ENCODE data around the gene SNRNP27.

The SNRNP27 gene

GRCh38 chr2:69902213-69902922, 8.6 kb downstream of the SNRNP27 start:
- TF ChIP-seq, protein P1, sequence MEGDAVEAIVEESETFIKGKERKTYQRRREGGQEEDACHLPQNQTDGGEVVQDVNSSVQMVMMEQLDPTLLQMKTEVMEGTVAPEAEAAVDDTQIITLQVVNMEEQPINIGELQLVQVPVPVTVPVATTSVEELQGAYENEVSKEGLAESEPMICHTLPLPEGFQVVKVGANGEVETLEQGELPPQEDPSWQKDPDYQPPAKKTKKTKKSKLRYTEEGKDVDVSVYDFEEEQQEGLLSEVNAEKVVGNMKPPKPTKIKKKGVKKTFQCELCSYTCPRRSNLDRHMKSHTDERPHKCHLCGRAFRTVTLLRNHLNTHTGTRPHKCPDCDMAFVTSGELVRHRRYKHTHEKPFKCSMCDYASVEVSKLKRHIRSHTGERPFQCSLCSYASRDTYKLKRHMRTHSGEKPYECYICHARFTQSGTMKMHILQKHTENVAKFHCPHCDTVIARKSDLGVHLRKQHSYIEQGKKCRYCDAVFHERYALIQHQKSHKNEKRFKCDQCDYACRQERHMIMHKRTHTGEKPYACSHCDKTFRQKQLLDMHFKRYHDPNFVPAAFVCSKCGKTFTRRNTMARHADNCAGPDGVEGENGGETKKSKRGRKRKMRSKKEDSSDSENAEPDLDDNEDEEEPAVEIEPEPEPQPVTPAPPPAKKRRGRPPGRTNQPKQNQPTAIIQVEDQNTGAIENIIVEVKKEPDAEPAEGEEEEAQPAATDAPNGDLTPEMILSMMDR (IDR thresholded peaks at IDR 0.05; ENCODE audit: control insufficient read depth, insufficient read depth, low read depth, low read length, missing control alignments): no peak
- no peak overlapping the region for H3K4me3 ChIP-seq (ENCODE audit: control insufficient read depth, low read depth, low read length)
- no peak for DNase-seq (ENCODE audit: low read depth)

DNA sequence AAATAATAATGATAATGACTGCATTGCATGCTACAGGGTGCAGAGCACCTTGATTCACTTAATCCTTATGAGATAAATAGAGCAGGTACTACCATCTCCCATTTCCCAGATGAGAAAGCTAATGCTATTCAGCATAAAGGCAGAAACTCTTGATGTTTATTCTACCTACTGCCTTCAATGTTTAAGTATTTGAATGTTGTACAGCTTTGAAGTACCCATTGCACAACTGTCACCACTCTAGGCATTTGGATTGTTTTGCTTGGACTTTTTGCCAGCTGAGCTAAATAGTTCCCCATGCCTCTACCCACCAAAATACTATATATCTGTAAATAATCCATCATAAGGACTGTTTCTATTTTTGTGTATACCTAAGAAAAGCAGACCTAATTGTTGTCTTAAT, 13.5 kb downstream of the SNRNP27 start:
- no peak for DNase-seq (ENCODE audit: low read depth)
- no peak overlapping the region for H3K4me3 ChIP-seq (ENCODE audit: control insufficient read depth, low read depth, low read length)
- TF ChIP-seq, protein P1 (IDR thresholded peaks at IDR 0.05; ENCODE audit: control insufficient read depth, insufficient read depth, low read depth, low read length, missing control alignments): no peak

- TF ChIP-seq, protein P1 (IDR thresholded peaks at IDR 0.05; ENCODE audit: control insufficient read depth, insufficient read depth, low read depth, low read length, missing control alignments): peak; percentile 45
- no peak for DNase-seq (ENCODE audit: low read depth)
- no peak overlapping the region for H3K4me3 ChIP-seq (ENCODE audit: control insufficient read depth, low read depth, low read length)
Measured at GRCh38 chr2:69911985-69912563, 18.3 kb downstream of the SNRNP27 start.

DNA sequence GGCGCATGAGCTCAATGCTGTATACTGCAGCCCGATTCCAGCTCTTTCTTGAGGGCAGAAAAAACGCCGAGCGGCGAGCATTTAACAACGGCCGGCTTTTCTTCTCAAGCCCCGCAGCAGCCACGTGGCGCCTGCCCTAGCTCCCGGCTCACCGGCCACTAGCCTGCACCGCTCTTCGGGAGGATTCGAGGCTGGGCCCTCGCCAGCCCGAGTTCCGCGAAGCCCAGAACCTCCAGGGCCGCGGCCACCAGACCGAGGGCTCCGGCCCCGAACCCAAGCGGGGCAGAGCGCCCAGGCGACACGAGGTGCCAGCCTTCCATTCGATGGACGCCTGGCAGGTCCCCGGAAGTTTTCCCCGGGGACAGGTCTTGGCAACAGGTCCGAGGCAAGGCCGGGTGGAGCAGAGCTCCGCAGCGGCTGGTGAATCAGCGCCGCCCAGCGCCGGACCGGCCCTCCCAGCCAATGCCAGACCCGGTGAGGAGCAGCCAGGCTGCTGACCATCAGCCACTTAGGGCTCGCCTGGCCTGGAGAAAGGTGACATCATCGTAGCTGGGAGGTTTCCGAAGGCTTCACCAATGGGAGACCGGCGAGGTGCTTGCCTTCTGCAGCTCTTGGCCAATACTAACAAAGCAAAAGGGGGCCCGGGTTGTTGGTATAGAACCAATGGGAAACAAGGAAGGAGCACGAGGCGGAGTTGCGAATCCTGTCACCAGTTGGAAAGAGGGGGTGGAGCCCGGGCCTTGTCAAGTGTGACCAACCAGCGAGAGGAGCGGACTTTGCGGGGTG, 20.6 kb downstream of the SNRNP27 start:
- peak; percentile 100 for DNase-seq (ENCODE audit: low read depth)
- H3K4me3 ChIP-seq (ENCODE audit: control insufficient read depth, low read depth, low read length): peak overlapping the region; percentile 54
- TF ChIP-seq, protein P1 (IDR thresholded peaks at IDR 0.05; ENCODE audit: control insufficient read depth, insufficient read depth, low read depth, low read length, missing control alignments): peak; percentile 24

DNA sequence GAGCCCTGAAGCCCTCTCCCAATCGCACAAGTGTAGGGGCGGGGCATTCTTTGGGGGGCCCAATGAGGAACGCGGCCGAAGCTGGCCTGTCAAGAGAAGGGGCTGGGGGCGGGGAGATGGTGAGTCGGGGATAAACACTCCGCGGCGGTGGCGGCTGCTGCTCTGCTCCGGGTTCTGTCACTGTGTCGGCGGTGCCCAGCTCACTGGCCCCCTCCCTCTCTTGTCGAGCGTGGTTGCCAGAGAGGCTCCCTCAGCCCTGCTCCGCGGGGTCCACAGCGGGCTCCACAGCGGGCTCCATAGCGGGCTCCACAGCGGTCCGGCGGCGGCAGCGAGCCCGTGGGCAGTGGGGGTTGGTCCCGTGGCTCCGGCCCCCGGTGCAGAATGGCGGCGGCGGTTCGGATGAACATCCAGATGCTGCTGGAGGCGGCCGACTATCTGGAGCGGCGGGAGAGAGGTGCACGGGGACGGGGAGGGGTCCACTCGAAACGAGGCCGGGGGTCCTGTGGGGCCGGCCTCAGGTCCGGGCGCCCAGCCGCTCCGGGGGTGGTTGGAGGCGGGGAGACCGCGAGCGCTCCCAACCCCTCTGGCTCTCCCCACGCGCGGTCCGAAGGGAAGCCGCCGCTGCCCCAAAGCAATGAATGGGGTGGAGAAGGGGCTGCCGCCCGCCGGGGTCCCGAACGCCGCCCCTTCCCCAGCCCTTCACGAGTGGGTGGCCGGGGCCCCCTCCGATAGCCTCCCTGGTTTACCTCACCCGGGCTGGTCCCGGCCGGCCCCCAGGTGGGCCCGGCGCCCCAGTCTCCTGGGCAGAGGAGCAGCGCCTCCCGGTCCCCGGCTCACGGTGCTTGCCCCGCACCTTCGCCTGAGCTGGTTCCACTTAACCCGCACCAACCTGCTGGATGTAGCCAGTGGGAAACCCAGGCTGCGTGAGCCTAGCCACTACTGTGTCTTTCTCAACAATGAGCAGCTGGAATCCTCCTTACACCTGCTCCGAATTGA, 21.5 kb downstream of the SNRNP27 start, which contains the start of gene MXD1:
TSS of gene MXD1 (plus strand) at position 160 of the 996 bp plus-strand sequence. CDS start at position 382, 222 bp downstream.
- DNase-seq (ENCODE audit: low read depth): no peak
- H3K4me3 ChIP-seq (ENCODE audit: control insufficient read depth, low read depth, low read length): peak within 1 kb of the TSS; percentile 89
- TF ChIP-seq, protein P1 (IDR thresholded peaks at IDR 0.05; ENCODE audit: control insufficient read depth, insufficient read depth, low read depth, low read length, missing control alignments): no peak
